Measurements from ENCODE around the gene FAM131A. TPM values are rescaled to one million over a fixed set of nuclear protein-coding genes. Genes with fewer than 3 reads are reported as not detected.

FAM131A gene
- 7.5 to 11.3 TPM (median 10.3 TPM) in 5 replicates for total RNA-seq (2022; extraction: Qiagen RNA extraction; ENCODE audit: low read depth)

DNA sequence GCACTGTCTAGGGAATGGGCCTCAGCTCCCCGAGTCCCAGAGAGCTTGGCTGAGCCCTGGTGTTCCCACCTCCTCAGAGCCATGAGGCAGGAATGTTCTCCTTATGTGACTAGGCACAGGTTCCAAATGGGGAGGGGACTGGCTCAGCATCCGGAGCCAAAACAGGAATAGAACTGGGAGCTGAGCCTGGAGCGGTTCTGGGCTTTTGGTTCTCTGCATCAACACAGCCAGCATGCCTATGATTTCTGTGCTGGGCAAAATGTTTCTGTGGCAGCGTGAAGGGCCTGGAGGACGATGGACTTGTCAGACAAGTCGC lies at the start of gene FAM131A:
Gene FAM131A (plus strand): TSS at position 202 of the 316 bp plus-strand sequence. CDS start 31 bp downstream, at position 233.

GRCh38 chr3:184298759-184299487 lies 38.5 kb upstream of the FAM131A start, which contains the start of gene PSMD2:
Gene PSMD2, plus strand, starts transcription at chr3:184299241. Its CDS starts 26 bp downstream, at chr3:184299267.

GRCh38 chr3:184314363-184314699 lies 23.1 kb upstream of the FAM131A start, which contains the start of gene EIF4G1:
Gene EIF4G1, plus strand, starts transcription at chr3:184314606. Its CDS starts 1,191 bp downstream, at chr3:184315797.

DNA sequence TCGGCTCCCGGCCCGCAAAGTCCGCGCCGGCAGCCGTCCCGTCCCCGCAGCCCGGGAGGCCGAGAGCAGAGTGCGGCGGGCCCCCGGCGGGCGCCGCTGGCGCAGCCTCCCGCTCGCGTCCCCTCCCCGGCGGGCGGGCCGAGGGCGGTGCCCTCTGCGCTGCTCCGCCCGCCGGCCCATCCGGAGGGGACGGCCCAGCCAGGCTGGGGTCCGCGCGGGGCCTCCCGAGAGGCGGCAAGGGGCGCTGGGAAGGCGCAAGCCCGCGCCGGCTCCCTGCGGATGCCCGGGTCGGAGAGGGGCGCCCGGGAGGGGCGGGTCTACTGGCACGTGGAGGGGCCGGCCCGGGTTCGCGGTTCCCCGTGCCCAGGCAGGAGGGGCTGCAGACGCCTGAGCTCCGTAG lies 24.1 kb downstream of the FAM131A start, which contains the start of the genes CLCN2 and POLR2H:
Gene CLCN2 (minus strand): TSS at position 74 of the 400 bp plus-strand sequence. CDS start 126 bp downstream, outside the sequence.
Gene POLR2H (plus strand): TSS at position 179 of the 400 bp plus-strand sequence. CDS start 1,783 bp downstream, outside the sequence.

GRCh38 chr3:184377882-184378445 lies 40.6 kb downstream of the FAM131A start, which contains the start of gene THPO:
Gene THPO, minus strand, starts transcription at chr3:184378207. Its CDS starts 1,948 bp downstream, at chr3:184376259.

GRCh38 chr3:184379358-184380184 lies 42.2 kb downstream of the FAM131A start, which contains the start of gene CHRD:
Gene CHRD, plus strand, starts transcription at chr3:184380054. Its CDS starts 265 bp downstream, at chr3:184380319.

Other genes starting within 250 kb of the FAM131A start
- not detected in 5 replicates for gene HTR3E, start 240.5 kb upstream of the FAM131A start, total RNA-seq (2022; extraction: Qiagen RNA extraction; ENCODE audit: low read depth)
- gene EIF2B5, start 202.2 kb upstream of the FAM131A start, total RNA-seq (2022; extraction: Qiagen RNA extraction; ENCODE audit: low read depth) = 27.3 to 30.4 TPM (median 28.5 TPM) in 5 replicates
- gene DVL3, start 182.2 kb upstream of the FAM131A start, total RNA-seq (2022; extraction: Qiagen RNA extraction; ENCODE audit: low read depth) = 17.4 to 26.4 TPM (median 25.2 TPM) in 5 replicates
- 292 to 335 TPM (median 319 TPM) in 5 replicates for gene AP2M1, start 162.7 kb upstream of the FAM131A start, total RNA-seq (2022; extraction: Qiagen RNA extraction; ENCODE audit: low read depth)
- gene ABCF3, start 151.4 kb upstream of the FAM131A start, total RNA-seq (2022; extraction: Qiagen RNA extraction; ENCODE audit: low read depth) = 33.3 to 36.1 TPM (median 34.4 TPM) in 5 replicates
- gene VWA5B2, start 108.0 kb upstream of the FAM131A start, total RNA-seq (2022; extraction: Qiagen RNA extraction; ENCODE audit: low read depth) = 0.24 to 0.54 TPM (median 0.44 TPM) in 5 replicates
- gene ALG3, start 88.6 kb upstream of the FAM131A start, total RNA-seq (2022; extraction: Qiagen RNA extraction; ENCODE audit: low read depth) = 54.1 to 81.7 TPM (median 74.6 TPM) in 5 replicates
- gene EEF1AKMT4, start 87.9 kb upstream of the FAM131A start, total RNA-seq (2022; extraction: Qiagen RNA extraction; ENCODE audit: low read depth) = 8.7 to 14.7 TPM (median 12.7 TPM) in 5 replicates
- gene CAMK2N2, start 76.0 kb upstream of the FAM131A start, total RNA-seq (2022; extraction: Qiagen RNA extraction; ENCODE audit: low read depth) = 0.72 to 1.6 TPM (median 1.3 TPM) in 5 replicates
- not detected in 5 replicates for gene ECE2, start 61.6 kb upstream of the FAM131A start, total RNA-seq (2022; extraction: Qiagen RNA extraction; ENCODE audit: low read depth)
- gene PSMD2, start 38.4 kb upstream of the FAM131A start, total RNA-seq (2022; extraction: Qiagen RNA extraction; ENCODE audit: low read depth) = 323 to 418 TPM (median 327 TPM) in 5 replicates
- 253 to 285 TPM (median 259 TPM) in 5 replicates for gene EIF4G1, start 23.0 kb upstream of the FAM131A start, total RNA-seq (2022; extraction: Qiagen RNA extraction; ENCODE audit: low read depth)
- gene CLCN2, start 24.0 kb downstream of the FAM131A start, total RNA-seq (2022; extraction: Qiagen RNA extraction; ENCODE audit: low read depth) = 4.1 to 6.6 TPM (median 5.4 TPM) in 5 replicates
- 72.7 to 79.0 TPM (median 75.1 TPM) in 5 replicates for gene POLR2H, start 24.1 kb downstream of the FAM131A start, total RNA-seq (2022; extraction: Qiagen RNA extraction; ENCODE audit: low read depth)
- not detected in 5 replicates for gene THPO, start 40.6 kb downstream of the FAM131A start, total RNA-seq (2022; extraction: Qiagen RNA extraction; ENCODE audit: low read depth)
- 0.11 to 0.37 TPM (median 0.27 TPM) in 5 replicates for gene CHRD, start 42.5 kb downstream of the FAM131A start, total RNA-seq (2022; extraction: Qiagen RNA extraction; ENCODE audit: low read depth)
- 0.23 to 0.51 TPM (median 0.35 TPM) in 5 replicates for gene EPHB3, start 224.2 kb downstream of the FAM131A start, total RNA-seq (2022; extraction: Qiagen RNA extraction; ENCODE audit: low read depth)

All from A549 treated with RU486 at 1 μM for 4 hours (cell line).